OCI-LY1 (cell line): ENCODE results near the gene F10.

Experiments
- EZH2 ChIP-seq: fragments of 200-600 bp; sonication (generic), shearing (Covaris generic); IDR thresholded peaks from 2 replicates; pipeline ENCODE4 v1.8.0; 2017; ENCODE audit warnings: borderline replicate concordance, mixed run types, mild to moderate bottlenecking, antibody characterized with exemption, low read length, moderate library complexity, mixed read lengths
- TF ChIP-seq, protein P1 (sequence below): fragments of 200-600 bp; sonication (generic), shearing (Covaris generic); IDR thresholded peaks from 2 replicates; pipeline ENCODE4 v1.5.1; 2017; ENCODE audit warnings: mild to moderate bottlenecking, antibody characterized with exemption, low read length, moderate library complexity, mixed read lengths

DNA sequence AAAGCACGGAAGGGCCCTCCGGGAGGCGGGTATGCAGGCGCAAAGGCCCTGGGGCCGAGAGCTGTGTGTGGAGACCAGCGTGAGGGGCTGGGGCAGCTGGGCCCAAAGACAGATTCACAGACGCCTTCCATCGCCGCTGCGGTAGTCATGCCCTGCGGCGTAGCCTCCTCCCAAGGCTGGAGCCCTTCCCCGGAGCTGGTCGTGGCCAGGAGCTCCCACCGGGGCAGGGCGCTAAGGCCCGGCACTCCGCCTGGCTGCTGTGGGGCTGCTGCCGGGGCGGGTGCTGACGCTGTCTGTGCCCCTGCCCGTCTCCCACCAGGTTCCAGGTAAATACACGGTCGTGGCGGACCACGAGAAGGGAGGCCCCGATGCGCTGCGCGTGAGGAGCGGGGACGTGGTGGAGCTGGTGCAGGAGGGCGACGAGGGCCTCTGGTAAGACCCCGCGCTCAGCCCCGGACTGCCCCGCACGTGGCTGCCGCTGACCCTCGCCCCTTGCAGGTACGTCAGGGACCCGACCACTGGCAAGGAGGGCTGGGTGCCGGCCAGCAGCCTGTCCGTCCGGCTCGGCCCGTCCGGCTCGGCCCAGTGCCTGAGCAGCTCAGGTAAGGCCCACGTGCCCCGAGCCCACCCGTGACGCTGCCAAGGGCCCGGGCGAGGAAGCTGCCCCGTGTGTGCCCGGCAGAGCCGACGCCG, 26.4 kb upstream of the F10 start:
- TF ChIP-seq, protein P1, sequence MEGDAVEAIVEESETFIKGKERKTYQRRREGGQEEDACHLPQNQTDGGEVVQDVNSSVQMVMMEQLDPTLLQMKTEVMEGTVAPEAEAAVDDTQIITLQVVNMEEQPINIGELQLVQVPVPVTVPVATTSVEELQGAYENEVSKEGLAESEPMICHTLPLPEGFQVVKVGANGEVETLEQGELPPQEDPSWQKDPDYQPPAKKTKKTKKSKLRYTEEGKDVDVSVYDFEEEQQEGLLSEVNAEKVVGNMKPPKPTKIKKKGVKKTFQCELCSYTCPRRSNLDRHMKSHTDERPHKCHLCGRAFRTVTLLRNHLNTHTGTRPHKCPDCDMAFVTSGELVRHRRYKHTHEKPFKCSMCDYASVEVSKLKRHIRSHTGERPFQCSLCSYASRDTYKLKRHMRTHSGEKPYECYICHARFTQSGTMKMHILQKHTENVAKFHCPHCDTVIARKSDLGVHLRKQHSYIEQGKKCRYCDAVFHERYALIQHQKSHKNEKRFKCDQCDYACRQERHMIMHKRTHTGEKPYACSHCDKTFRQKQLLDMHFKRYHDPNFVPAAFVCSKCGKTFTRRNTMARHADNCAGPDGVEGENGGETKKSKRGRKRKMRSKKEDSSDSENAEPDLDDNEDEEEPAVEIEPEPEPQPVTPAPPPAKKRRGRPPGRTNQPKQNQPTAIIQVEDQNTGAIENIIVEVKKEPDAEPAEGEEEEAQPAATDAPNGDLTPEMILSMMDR, result no peak
- no peak for TF ChIP-seq EZH2
